ENCODE results near the gene PLSCR4. TPM values are rescaled to one million over a fixed set of nuclear protein-coding genes. Genes with fewer than 3 reads are reported as not detected.

PLSCR4 gene
- total RNA-seq, 1 experiment from 2014 or later: 3.5 TPM

- no peak for ATAC-seq
- DNase-seq (ENCODE audit: low read depth, low spot score): no peak
- Histone ChIP-seq H3K27me3 (ENCODE audit: control insufficient read depth, insufficient read depth, low read length) (no peaks in the 10 kb centered on the region), H3K36me3 (ENCODE audit: control insufficient read depth, insufficient read depth, low read length) (no peaks in the 10 kb centered on the region), H3K4me3 (ENCODE audit: low read depth in 2 of 2, low read length in 2 of 2) (no peak overlapping the region), H3K9me3 (ENCODE audit: control insufficient read depth, insufficient read depth, low read depth, low read length) (no peaks in the 10 kb centered on the region), H3K4me1 (ENCODE audit: control insufficient read depth, insufficient read depth, low read length) (no peaks in the 10 kb centered on the region), H3K27ac (ENCODE audit: low read length) (no peak overlapping the region; the same call in 1 of the 2 replicates)
- no TSS peak for BruUV-seq (replicated peaks)
- ChIA-PET CTCF (no interaction called here), POLR2A (interaction anchor here (0.6 kb wide), 1 partner anchor 48 kb away, joined by 3 read pairs; no protein-coding TSS in a partner anchor)
- in situ Hi-C loops (cut with HindIII; ENCODE audit: low pct_unique_long_range_greater_than_20kb, low sequenced_read_pairs) (no loop called here), intact Hi-C loops (cut with micrococcal nuclease; ENCODE audit: unreplicated experiment) (no loop called here)
- TF ChIP-seq SIN3A (IDR thresholded peaks at IDR 0.05; ENCODE audit: borderline replicate concordance, insufficient read depth, low read depth, low read length) (no peak), CTCF (IDR thresholded peaks at IDR 0.05) (no peak), REST (IDR thresholded peaks at IDR 0.05; ENCODE audit: insufficient read depth in 1 of 2, low read depth in 2 of 2, low read length in 1 of 2) (no peak), POLR2AphosphoS5 (IDR thresholded peaks at IDR 0.05; ENCODE audit: low read depth, low read length) (no peak), TCF7L2 (IDR thresholded peaks at IDR 0.05; ENCODE audit: low read depth, low read length) (no peak)
These were observed 73.4 kb downstream of the PLSCR4 start for GRCh38 chr3:146177519-146177918.

DNA sequence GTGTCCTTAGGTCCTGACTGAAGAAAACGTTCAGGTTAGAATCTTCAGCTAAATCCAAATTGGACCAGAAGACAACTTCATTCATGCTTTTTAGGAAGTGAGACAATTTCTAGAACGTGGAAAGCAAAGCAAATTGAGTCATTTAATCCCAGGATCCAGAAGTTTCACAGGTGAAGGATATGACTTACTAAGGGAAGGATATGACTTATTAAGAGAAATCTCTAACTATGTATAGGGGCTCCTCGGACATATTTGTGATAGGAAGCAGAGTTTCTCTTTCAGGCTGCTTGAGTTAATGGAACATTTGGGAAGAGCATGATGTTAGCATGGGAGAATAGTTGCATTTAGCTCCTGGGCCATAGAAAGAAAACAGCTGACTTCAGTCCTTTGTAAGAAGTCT is 73.8 kb downstream of the PLSCR4 start:
- in situ Hi-C loops (cut with HindIII; ENCODE audit: low pct_unique_long_range_greater_than_20kb, low sequenced_read_pairs) (no loop called here), intact Hi-C loops (cut with micrococcal nuclease; ENCODE audit: unreplicated experiment) (no loop called here)
- peak overlapping the region; percentile 8; the same call in 1 of the 2 replicates for H3K27ac ChIP-seq (ENCODE audit: low read length)
- no peak for DNase-seq (ENCODE audit: low read depth, low spot score)
- POLR2A ChIA-PET: no interaction called here
- ATAC-seq: no peak
- TF ChIP-seq POLR2AphosphoS5 (IDR thresholded peaks at IDR 0.05; ENCODE audit: low read depth, low read length): no peak
- no peak for TF ChIP-seq TCF7L2 (IDR thresholded peaks at IDR 0.05; ENCODE audit: low read depth, low read length)
- no peak for TF ChIP-seq SIN3A (IDR thresholded peaks at IDR 0.05; ENCODE audit: borderline replicate concordance, insufficient read depth, low read depth, low read length)
- TF ChIP-seq REST (IDR thresholded peaks at IDR 0.05; ENCODE audit: insufficient read depth in 1 of 2, low read depth in 2 of 2, low read length in 1 of 2): no peak
- no peak for TF ChIP-seq CTCF (IDR thresholded peaks at IDR 0.05)
- peaks cover under 1% of the 10 kb centered on the region; the same call in 1 of the 2 replicates for H3K4me1 ChIP-seq (ENCODE audit: control insufficient read depth, insufficient read depth, low read length)
- BruUV-seq (replicated peaks): no TSS peak
- CTCF ChIA-PET: interaction anchor here (0.6 kb wide), 1 partner anchor 13 kb away, joined by 3 read pairs; no protein-coding TSS in a partner anchor
- no peaks in the 10 kb centered on the region for H3K36me3 ChIP-seq (ENCODE audit: control insufficient read depth, insufficient read depth, low read length)
- no peak overlapping the region for H3K4me3 ChIP-seq (ENCODE audit: low read depth in 2 of 2, low read length in 2 of 2)
- no peaks in the 10 kb centered on the region for H3K9me3 ChIP-seq (ENCODE audit: control insufficient read depth, insufficient read depth, low read depth, low read length)
- no peaks in the 10 kb centered on the region for H3K27me3 ChIP-seq (ENCODE audit: control insufficient read depth, insufficient read depth, low read length)
